Activated naive CD4-positive, alpha-beta T cell (primary cell): ENCODE data around the gene RPL10L.

ENCODE experiments used
- DNase-seq, 4 experiments: peaks; one replicate each; lab custom pipeline; 2025; lab: John Stamatoyannopoulos, UW

Gene RPL10L

GRCh38 chr14:46651526-46652144, at the start of gene RPL10L:
Gene RPL10L (minus strand): TSS chr14:46651781. CDS start chr14:46651736, 45 bp downstream.
- DNase-seq = no peak

DNA sequence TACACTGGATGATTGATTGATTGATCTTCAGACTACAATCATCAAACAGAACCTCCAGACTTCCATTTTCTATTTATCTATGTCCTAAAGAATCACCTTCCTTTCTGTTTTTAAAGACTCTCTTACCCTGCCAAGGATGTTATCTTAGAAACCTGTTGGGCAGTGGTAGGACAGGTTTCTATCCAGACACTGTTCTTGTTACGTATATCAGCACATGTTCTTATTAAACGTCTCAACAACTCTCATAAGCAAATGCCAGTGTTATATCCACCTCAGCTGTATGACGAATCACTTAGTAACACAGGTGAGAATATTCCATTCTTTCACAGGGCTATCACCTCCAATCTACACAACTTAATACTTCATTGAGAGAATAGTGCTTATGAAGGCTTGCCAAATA, 40.2 kb upstream of the RPL10L start:
- no peak for DNase-seq

DNA sequence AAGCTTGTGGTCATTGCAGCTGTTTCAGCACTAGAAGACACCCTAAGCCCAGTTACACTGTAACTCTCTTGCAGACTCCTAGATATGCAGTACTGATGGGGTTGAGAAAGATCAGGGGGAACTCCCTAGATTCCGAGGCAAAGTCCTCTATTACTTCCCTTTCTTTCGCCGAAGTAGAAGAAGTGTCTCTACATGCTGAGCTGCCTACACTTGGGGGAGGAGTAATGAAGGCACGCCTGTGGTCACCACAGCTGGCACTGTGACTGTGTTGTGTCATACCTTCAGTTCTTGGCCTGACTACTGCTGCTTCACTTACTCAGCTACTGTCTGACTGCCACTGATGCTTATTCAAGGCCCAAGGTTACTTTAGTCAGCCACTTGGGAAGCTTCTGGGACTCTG, 35.1 kb upstream of the RPL10L start:
- no peak for DNase-seq

DNA sequence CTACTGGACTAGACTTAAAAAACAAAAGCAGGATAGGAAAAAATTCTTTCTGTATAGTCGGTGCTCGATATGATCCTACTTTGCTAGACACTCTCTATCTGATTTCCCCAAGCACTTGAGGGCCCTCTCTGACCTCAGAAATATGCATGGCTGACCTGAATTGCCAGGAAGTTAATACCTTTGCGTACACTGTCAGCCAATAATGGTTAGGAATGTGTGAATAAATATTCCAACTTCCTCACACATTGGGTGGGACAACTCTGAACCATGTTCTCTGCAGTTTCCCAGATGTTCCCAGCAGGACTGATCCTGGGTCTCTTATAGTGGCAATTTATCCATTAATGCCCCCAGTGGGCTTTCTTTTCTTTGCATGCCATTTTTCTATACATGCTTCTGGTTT, 20.5 kb upstream of the RPL10L start:
- DNase-seq = no peak

- no peak for DNase-seq
Measured at GRCh38 chr14:46663382-46663781, 11.8 kb upstream of the RPL10L start.

GRCh38 chr14:46661728-46662127, 10.1 kb upstream of the RPL10L start:
- no peak for DNase-seq

- DNase-seq = no peak
Measured at GRCh38 chr14:46653031-46653755, 1.6 kb upstream of the RPL10L start.

DNA sequence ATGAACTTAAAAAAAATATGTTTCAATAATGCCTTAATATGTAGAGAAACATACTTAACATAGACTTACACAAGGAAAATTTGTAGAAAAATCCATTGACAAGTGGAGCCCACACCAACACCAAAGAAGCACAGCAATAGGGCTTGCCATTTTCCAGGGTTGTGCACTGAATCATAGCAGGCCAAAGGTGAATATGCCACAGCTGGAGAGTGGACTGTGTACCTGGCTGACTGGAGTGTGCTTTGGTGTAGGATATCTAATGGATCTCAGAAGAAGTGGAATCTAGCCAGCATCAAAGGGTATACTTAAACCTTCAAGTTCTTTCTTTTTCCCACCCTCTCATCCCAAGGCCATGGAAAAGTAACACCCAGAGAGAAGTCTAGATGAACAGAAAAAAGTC, 4.8 kb downstream of the RPL10L start:
- no peak for DNase-seq

DNA sequence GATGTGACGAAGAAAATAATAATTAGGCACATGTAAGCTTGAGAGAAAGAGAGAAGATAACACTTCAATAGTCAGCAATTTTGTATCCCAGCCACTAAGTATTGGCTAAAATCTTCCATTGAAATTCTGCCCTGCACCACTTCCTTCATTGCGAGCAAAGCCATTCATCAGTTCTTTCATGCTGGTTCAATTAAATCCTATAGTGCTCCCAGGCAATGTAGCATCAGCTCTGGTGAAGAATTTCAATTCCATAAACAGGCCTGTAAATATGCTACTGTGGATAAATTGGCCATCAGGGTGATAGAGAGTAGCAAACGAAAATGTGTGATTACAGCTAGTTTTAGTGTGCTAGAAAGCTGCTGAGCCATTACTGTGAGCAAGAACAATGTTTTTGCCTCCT, 24.7 kb downstream of the RPL10L start:
- no peak for DNase-seq
